GF-D8 (cell line): Measurements from ENCODE around the gene GIGYF2.
"Not testable (repeated sequence)": the region's sequence is repeated elsewhere in the genome, so short reads cannot be mapped to it uniquely, and the experiment has no call there.

Source experiments
- DNase-seq: peaks from one replicate; lab custom pipeline; 2025; lab: John Stamatoyannopoulos, UW

The GIGYF2 gene, protein sequence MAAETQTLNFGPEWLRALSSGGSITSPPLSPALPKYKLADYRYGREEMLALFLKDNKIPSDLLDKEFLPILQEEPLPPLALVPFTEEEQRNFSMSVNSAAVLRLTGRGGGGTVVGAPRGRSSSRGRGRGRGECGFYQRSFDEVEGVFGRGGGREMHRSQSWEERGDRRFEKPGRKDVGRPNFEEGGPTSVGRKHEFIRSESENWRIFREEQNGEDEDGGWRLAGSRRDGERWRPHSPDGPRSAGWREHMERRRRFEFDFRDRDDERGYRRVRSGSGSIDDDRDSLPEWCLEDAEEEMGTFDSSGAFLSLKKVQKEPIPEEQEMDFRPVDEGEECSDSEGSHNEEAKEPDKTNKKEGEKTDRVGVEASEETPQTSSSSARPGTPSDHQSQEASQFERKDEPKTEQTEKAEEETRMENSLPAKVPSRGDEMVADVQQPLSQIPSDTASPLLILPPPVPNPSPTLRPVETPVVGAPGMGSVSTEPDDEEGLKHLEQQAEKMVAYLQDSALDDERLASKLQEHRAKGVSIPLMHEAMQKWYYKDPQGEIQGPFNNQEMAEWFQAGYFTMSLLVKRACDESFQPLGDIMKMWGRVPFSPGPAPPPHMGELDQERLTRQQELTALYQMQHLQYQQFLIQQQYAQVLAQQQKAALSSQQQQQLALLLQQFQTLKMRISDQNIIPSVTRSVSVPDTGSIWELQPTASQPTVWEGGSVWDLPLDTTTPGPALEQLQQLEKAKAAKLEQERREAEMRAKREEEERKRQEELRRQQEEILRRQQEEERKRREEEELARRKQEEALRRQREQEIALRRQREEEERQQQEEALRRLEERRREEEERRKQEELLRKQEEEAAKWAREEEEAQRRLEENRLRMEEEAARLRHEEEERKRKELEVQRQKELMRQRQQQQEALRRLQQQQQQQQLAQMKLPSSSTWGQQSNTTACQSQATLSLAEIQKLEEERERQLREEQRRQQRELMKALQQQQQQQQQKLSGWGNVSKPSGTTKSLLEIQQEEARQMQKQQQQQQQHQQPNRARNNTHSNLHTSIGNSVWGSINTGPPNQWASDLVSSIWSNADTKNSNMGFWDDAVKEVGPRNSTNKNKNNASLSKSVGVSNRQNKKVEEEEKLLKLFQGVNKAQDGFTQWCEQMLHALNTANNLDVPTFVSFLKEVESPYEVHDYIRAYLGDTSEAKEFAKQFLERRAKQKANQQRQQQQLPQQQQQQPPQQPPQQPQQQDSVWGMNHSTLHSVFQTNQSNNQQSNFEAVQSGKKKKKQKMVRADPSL (N-terminal part only)

DNA sequence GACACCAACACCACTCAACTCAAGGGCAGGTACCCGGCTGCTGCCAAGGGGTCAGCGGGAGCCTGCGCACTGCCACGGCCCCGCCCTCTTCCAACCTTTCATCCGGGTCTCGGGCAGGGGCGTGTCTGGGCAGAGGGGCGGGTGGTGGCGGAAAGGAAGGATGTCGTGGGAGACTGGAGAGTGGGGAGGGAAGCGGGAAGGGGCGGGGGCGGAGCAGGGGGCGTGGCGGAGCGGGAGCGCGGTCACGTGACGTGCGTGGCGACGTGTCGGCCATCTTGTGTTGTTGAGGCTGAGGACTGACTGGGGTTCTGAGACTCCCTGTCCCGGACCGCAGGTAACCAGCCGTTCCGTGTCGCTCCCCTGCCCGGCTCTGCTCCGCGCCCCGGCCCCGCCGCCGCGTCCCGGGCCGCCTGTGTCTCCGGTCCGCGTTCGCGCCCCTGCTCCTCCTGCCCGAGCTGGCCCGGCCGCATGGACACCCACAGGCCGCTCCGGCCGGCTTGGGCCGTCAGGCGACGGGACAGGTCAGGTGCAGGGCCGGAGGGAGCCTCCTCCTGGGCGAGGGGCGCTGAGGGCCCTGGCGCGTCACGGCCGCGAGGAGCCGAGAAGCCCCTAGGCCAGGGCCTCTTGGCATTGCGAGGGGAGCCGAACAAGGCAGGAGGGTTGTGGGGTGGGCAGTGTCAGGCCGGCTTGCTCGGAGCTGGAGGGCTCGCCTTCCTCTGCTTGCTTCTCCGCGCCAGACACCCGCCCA lies at the start of gene GIGYF2:
Gene GIGYF2 (plus strand): TSS at position 273 of the 748 bp plus-strand sequence. CDS start 37,867 bp downstream, outside the sequence.
- DNase-seq, result peak; percentile 81

DNA sequence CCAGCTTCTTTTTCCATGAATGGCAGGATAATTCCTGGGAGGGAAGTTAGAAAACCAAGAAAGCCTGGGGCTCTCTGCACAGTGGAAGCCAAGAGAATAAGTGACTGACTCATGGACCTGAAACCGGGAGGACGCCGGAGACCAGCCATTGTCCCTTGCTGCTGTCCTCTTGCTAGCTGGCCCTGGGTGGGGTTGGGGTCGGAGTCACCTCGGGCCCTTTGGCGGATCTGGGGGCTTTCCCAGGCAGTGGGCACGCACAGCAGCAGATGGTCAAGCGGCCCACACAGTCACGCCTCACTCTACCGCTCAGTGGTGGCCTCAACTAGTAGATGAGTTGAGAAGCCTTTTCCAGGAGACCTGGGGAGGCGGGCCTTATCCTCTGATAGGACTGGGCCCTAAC lies 48.1 kb upstream of the GIGYF2 start:
- DNase-seq, result no peak

DNA sequence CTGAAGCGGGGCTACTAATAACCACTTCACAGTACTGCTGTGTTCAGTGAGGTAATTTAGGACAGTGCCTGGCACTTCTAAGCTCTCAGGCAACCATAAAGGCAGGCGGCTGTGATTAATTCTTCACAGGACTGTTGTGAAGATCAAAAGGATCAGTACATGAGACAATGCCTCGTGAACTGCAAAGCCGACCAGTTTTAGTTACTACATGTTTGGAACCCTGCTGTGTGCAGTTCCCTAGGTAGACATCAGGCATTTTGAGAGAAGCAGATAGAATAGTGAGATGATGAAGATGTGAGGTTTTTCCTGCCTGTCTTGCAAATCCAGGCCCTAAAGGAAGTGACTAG lies 44.7 kb upstream of the GIGYF2 start:
- DNase-seq, result no peak

DNA sequence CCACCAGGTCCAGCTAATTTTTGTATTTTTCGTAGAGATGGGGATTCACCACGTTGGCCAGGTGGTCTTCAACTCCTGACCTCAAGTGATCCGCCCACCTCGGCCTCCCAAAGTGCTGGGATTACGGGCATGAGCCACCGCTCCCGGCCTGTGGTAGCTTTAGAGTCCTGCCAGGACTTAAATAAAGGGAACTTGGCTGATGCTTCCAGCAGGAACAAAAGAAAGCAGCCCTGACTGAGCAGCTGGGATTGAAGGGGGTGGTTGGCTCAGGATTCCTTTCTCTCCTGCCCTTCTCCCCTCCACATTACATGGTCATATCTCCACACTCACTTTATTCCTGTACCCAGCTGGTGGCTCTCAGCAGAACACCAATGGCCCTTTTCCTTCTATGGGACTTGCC lies 43.7 kb upstream of the GIGYF2 start:
- DNase-seq, result no peak

DNA sequence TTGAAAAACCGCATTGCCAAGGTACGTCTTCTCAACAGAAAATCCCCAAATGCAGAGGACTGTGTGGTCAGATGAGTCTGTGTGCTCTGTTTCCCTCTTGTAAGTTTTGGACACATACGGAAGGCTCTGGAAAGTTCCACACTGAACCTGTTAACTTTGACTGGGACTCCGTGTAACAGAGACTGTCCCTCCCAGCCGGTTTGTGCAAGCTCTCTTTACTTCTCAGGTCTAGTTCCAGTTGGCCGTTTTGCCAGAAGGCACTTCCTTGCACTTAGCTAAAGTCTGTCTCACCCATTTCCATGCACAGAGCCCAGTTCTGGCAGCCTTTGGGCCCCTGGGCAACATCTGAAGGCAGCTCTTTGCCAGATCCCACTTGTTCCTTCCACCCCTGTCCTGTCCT lies 41.7 kb upstream of the GIGYF2 start:
- no peak for DNase-seq

DNA sequence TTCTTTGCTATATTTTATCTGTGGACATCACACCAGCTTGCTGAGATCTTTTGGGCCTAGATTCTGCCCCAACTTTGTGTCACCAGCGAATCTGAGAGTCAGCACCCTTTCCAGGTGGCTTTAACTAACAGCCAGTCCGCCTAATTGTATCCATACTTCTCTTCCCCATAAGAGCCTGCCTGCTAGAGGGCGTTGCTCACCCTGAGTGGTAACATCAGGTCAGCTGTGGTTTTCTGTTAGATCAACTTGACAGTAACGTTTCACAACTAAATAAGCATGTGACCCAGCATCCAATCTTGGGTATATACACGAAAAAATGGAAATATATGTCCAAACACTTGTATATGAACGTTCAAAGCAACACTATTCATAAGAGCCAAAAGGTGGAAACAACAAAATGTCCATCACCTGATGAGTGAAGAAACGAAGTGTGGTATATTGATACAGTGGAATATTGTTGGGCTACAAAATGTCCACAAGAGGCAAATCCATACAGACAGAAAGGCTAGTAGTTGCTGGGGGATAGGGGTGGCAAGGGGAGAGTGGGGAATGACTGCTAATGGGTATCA lies 38.8 kb upstream of the GIGYF2 start:
- no peak for DNase-seq

DNA sequence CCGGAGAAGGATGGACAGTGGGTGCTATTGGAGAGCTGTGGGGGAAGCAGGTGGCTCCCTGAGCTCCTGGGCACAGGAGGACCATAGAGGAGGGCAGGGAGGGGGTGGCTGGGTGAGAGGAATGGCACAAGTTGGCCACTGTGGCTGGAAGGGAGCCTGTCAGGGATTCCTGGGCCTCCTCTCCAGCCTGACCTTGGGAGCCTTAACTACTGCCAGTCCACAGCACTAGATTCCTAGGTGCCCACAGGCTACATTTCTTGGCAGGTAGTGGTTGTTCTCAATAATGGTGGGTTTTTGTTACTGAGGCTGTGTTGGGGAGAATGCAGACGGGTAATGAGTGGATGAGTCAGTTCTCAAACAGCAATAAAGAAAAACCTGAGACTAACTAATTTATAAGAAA lies 37.8 kb upstream of the GIGYF2 start:
- no peak for DNase-seq

DNA sequence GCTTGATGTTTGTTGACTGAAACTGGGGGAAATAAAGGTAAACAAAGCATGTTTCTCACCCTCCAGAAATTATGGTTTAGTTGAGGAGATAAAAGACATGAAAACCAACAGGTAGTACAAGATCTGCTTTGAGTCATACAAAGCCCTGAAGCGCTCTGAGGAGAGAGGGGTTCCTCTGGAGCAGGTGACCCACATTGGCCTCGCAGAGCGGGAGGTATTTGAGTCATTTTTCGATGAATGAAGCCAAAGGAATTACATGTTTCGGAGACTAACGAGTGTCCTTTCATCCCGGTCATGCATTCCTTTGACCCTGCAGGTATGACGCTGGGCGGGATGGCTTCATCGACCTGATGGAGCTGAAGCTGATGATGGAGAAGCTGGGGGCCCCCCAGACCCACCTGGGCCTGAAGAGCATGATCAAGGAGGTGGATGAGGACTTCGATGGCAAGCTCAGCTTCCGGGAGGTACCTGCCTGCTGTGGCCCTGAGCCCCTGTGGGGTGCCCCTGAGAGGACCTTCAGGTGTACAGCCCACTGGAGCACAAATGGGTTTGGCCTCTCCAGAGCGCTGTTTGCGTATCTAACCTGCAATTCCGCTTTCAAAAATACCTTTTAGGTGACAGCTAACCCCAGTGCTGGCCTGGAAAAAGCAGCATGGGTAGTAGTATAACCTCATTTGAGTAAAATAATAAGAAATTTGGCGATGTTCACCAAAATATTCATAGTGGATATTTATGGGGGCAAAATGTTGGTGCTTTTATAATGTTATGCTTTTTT lies 34.5 kb upstream of the GIGYF2 start:
- no peak for DNase-seq

DNA sequence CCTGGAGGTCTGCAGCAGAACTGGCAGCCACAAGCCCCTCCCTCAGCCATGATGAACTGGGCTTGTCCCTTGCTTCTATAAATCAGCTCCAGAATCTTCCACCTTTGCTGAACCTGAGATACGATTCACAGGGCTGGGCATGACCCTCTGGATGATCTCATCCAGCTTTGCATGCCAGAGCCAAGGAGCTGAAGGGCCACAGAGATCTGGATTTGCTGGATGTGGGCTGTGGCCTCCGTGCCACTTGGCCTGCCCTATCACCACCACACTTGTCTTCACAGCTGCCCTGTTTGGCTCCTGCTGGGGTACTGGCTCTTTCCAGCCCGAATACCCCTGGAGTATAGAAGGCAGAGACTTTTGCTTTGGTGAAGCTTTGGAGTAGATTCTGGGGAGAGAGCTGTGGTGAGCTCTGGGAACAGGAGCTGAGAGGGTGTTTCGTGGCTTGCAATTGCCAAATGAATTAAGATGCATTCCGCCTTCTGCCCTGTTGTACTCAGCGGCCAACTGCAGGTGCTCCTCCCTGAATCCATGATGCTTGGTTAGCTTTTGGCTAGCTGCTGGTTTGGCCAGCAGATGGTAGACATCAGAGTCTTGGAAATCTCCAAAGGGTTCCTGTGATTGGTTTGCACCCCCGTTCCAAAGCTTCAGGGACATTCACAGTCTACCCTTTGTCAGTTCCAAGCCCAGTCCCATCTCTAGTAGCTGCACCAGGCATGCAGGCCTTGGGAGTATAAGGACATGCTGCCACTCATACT lies 30.9 kb upstream of the GIGYF2 start:
- no peak for DNase-seq

DNA sequence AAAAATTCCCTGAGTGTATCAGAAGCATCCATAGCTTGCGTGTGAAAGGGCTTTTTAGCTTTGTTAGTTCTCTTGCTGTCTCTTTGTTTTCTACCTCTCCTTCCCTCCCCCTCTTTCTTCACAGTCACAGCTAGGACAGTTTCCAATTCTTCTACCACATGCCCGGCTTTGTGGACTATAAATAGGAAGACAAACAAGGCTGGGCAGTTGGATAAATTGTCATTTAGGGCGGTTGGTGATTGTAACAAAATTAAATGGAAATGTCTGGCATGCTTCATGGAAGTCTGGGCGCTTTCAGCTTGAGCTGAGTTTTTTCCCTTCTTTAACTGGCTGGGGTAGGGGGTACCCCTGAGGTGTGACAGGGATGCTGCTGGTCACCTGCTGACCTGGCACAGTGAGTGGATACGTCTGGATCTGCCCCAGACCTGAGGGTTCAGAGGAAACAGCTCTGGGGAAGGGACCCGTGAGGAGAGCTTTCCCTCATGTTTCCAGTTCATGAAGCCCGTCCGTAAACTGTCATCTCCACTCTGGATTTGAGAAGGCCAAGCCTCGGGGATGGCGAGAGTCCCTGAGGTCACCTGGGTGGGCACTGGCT lies 29.0 kb upstream of the GIGYF2 start:
- DNase-seq, result no peak

DNA sequence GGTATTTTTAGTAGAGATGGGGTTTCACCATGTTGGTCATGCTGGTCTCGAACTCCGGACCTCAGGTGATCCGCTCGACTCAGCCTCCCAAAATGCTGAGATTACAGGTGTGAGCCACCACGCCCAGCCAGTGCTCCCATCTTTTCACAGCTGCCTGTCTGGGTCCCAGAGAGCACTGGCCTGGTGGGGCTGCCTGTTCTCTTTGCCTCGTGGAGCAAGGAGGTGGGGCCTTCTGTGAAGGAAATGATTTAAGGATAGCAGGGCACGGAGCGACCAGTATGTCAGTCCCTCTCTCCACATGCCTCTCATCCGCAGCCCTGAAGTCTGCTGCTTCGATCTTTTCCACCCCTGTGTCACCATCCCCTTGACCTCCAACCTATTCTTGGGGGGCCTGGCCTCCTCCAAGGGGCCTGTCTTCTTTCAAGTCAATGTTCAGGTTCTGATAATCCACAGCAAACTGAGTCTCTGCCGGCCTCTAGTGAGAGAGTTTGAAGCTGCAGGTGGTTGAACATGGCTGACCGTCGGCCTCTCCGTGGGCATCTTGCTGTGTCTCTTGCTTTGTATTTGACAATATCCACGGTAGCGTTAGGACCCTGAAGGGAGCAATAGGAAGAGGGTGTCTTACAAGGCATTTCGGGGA lies 28.2 kb upstream of the GIGYF2 start:
- no peak for DNase-seq

DNA sequence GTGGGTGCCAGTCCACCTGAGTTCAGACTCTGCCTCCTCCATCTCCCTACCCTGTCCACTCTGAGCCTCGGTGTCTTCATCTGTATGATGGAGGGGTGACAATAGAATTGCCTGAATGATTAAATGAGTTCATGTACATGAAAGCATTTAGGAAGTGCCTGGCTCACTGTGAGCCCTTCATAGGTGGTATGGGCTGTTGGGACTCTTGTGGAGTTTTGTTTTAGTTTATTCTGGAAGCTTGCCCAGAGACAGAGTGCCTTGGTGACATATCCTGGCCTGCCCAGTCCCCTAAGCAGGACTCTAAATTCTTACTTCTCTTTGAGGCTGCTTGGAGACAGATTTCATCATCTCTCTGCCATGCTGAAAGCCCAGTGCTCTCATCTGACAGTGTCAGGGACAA lies 24.5 kb upstream of the GIGYF2 start:
- no peak for DNase-seq

DNA sequence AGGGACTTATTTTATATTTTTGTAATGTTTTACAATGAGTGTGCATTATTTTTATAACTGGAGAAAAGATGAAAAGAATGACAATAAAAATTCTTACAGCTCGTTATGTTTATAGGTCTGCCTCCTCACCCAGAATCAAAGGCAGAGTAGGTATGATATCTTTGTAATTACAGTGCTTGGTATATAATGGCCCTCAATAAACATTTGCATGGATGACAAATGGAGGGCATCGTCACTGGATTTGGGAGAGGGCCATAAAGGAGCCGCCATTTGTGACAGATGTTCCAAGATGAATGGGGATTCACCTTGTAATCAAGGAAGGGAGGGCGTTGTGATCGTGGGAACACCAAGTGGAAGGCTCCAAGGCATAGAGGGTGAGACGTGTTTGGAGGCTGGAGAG lies 22.6 kb upstream of the GIGYF2 start:
- DNase-seq, result no peak

DNA sequence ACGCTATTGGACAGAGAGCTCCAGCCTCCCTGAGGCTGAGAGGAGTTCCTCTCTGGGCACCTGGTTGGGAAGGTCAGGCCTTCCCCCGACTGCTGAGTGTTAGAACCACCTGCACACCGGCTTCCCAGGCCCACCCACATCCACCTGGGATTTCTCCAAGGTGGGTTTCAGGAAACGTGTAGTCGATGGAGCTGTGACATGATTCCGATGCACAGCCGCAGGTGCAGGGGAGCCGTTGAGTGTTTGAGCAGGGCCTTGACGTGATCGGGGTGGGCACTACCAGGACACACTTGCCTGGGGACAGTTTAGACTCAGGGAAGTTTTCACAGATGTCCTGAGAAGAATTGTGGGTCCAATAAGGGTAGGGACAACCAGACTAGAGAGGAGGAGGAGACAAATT lies 21.8 kb upstream of the GIGYF2 start:
- DNase-seq, result no peak

DNA sequence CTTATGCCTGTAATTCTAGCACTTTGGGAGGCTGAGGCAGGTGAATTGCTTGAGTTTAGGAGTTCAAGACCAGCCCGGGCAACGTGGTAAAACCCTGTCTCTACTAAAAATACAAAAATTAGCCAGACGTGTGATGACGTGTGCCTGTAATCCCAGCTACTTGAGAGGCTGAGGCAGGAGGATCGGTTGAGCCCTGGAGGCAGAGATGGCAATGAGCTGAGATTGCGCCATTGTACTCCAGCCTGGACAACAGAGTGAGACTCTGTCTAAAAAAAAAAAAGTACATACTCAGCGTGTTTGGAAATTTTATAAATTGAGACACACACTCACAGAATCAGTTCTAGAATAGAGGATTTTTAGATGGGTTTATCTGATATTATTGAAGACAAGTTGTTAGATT lies 17.1 kb upstream of the GIGYF2 start:
- no peak for DNase-seq

DNA sequence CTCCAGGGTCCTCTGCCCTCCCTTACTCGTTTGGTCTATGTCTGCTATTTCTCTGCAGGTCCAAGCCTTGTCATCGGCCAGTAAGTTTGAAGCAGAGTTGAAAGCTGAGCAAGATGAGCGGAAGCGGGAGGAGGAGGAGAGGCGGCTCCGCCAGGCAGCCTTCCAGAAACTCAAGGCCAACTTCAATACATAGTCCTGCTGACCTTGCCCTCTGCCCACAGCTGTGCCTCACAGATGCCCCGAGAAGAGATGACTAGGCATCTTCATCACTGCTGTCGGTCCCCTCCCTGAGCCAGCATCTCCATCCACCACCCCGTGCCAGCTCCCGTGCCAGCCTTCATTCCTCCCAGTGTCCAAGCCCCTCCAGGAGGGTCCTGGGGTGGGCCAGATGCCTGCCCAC lies 15.6 kb upstream of the GIGYF2 start:
- DNase-seq, result no peak

DNA sequence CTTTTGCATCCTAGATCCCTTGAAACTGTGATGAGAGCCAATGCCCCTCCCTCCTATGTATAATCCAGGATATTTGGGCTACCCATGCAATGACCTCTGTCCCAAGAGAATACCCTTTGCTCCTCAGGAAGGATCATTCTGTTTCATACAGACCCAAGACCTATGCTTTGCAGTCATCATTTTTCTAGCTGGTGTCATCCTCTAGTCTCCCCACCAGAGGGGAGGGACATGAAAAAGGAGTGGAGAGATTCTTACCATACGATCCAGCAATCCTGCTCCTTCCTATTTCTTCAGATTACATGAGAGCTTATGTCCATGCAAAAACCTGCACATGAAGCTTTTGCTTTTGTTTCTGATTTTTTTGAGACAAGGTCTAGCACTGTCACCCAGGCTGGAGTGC lies 13.8 kb upstream of the GIGYF2 start:
- DNase-seq, result no peak

DNA sequence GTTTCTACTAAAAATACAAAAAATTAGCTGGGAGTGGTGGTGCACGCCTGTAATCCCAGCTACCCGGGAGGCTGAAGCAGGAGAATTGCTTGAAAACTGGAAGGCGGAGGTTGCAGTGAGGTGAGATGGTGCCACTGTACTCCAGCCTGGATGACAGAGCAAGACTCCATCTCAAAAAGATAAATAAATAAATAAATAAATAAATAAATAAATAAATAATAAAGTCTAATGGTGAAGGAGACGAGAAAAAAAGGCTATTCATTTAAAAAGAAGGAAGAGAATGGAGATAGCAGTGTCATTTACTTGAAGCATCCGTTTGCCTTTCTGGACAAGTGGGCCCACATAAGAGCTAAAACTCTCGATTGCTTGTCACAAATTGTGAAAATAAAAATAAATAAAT lies 11.7 kb upstream of the GIGYF2 start:
- DNase-seq, result not testable (repeated sequence)
